Subcutaneous adipose tissue (tissue), 4 donors: Measurements from ENCODE around the gene BNIP3. TPM values are rescaled to one million over a fixed set of nuclear protein-coding genes. Genes with fewer than 3 reads are reported as not detected.

Source experiments
- CTCF ChIP-seq: fragments of 450-650 bp; IDR thresholded peaks from one replicate; pipeline ENCODE4 v1.5.1; 2016; ENCODE audit warnings: low read depth, mild to moderate bottlenecking, control low read depth, antibody characterized with exemption, moderate library complexity
- total RNA-seq, 4 donors: library from RNA; depleted of rRNA; stranded (reverse); fragments of >200 nt; gene quantifications; one replicate each; pipeline ENCODE4 v1.1.0, GENCODE V29; 2016

BNIP3 gene
- total RNA-seq, 4 donors from 2014 or later = 126 to 186 (median 157) TPM

- TF ChIP-seq CTCF = no peak
Measured at GRCh38 chr10:131959841-131960240, 21.9 kb downstream of the BNIP3 start.

DNA sequence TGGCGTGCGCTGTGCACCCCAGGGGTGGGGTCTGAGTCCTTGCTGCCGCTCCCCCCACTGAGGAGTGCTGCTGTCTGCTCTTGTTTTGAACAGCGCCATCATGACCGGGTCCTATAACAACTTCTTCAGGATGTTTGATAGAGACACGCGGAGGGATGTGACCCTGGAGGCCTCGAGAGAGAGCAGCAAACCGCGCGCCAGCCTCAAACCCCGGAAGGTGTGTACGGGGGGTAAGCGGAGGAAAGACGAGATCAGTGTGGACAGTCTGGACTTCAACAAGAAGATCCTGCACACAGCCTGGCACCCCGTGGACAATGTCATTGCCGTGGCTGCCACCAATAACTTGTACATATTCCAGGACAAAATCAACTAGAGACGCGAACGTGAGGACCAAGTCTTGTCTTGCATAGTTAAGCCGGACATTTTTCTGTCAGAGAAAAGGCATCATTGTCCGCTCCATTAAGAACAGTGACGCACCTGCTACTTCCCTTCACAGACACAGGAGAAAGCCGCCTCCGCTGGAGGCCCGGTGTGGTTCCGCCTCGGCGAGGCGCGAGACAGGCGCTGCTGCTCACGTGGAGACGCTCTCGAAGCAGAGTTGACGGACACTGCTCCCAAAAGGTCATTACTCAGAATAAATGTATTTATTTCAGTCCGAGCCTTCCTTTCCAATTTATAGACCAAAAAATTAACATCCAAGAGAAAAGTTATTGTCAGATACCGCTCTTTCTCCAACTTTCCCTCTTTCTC lies 26.0 kb downstream of the BNIP3 start:
- no peak for TF ChIP-seq CTCF

GRCh38 chr10:131954356-131954965 lies 27.3 kb downstream of the BNIP3 start:
- TF ChIP-seq CTCF = no peak

- TF ChIP-seq CTCF = no peak
Measured at GRCh38 chr10:131949041-131949862, 32.5 kb downstream of the BNIP3 start.

DNA sequence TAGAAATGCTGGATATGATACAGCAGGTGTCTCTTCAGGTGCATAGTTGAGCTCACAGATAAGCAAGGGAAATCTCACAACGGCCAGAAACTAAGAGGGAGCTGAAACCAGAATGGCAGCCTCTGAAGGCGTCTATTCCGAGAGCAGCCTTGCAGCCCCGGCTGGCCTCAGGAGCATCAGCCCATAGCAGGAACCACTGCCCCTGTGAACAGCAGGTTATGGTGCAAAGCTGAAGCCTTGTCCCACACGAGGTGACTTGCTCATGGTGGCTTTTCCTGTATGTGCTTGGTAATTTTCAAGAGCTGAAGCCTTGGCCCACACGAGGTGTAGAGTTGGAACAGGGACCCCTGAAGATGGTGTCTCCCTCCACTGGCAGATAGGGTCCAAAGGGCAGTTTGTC lies 33.2 kb downstream of the BNIP3 start:
- TF ChIP-seq CTCF = no peak

GRCh38 chr10:131947631-131948347 lies 33.9 kb downstream of the BNIP3 start:
- no peak for TF ChIP-seq CTCF
